ENCODE results near the gene POMT1. TPM values are rescaled to one million over a fixed set of nuclear protein-coding genes. Genes with fewer than 3 reads are reported as not detected.

The POMT1 gene
- total RNA-seq, 1 experiment from 2014 or later = 34.1 TPM

GRCh38 chr9:131459056-131459455 lies 43.7 kb upstream of the POMT1 start:
- no peaks in the 10 kb centered on the region for H3K4me1 Mint-ChIP-seq
- no peak overlapping the region for H3K14ac ChIP-seq (ENCODE audit: insufficient read depth, low read length)
- no peak for TF ChIP-seq CTCF (conservative IDR thresholded peaks at IDR 0.05)
- no peak overlapping the region for H2BK15ac ChIP-seq (ENCODE audit: low read depth, low read length)
- no peaks in the 10 kb centered on the region for H4K20me1 ChIP-seq (ENCODE audit: control insufficient read depth, insufficient read depth, insufficient read length)
- no peak overlapping the region for H4K91ac ChIP-seq (ENCODE audit: insufficient read length, low read depth, low read length)
- no peak overlapping the region for H3K56ac ChIP-seq (ENCODE audit: insufficient read length, low read depth, low read length)
- H3K4me3 Mint-ChIP-seq = no peak overlapping the region
- H4K5ac ChIP-seq (ENCODE audit: insufficient read length, low read depth, low read length) = no peak overlapping the region
- no peaks in the 10 kb centered on the region for H3K27me3 ChIP-seq (ENCODE audit: insufficient read depth, low read length)
- no peak overlapping the region for H2BK20ac ChIP-seq (ENCODE audit: low read depth, low read length, poor library complexity, severe bottlenecking)
- H4K8ac ChIP-seq (replicated peaks; ENCODE audit: insufficient read length, low read depth, low read length) = no peak overlapping the region
- no peak overlapping the region for H3K4me2 ChIP-seq (ENCODE audit: insufficient read depth, insufficient read length, low read length)
- H3K4ac ChIP-seq (ENCODE audit: low read depth, low read length) = no peak overlapping the region
- H3K36me3 Mint-ChIP-seq (ENCODE audit: insufficient read depth in 1 of 3, low read depth in 3 of 3) = peaks cover 60 to 95% (median 92%) of the 10 kb centered on the region in 3 experiments; a peak in 6 of 7 replicates
- no peak overlapping the region for H3K9ac ChIP-seq (ENCODE audit: extremely low read depth, insufficient read length, low read length)
- H3K9me3 Mint-ChIP-seq = no peaks in the 10 kb centered on the region
- H2AFZ ChIP-seq (ENCODE audit: low read length) = no peak overlapping the region
- H3K4me1 ChIP-seq (ENCODE audit: insufficient read depth, low read length) = no peaks in the 10 kb centered on the region
- no peak overlapping the region for H3K27ac ChIP-seq (ENCODE audit: insufficient read length, low read depth, low read length)
- no peak overlapping the region for H3K23ac ChIP-seq (ENCODE audit: insufficient read length, low read depth, low read length)
- H2BK12ac ChIP-seq (ENCODE audit: insufficient read length, low read depth, low read length) = no peak overlapping the region
- H2BK120ac ChIP-seq (ENCODE audit: low read depth, low read length, poor library complexity, severe bottlenecking) = no peak overlapping the region
- H2AK5ac ChIP-seq (ENCODE audit: insufficient read length, low read length) = no peak overlapping the region
- H2BK5ac ChIP-seq (ENCODE audit: insufficient read length, low read length) = no peak overlapping the region
- no CpG with 5 or more reads among the region's 10 CpGs for WGBS (ENCODE audit: extremely low coverage, insufficient read length, low lambda C conversion rate)
- no peak overlapping the region for H3T11ph ChIP-seq (ENCODE audit: low read length)
- H3K27ac Mint-ChIP-seq = peak overlapping the region in 2 of 3 experiments; percentile 25 to 31; a peak in 4 of 7 replicates
- no peaks in the 10 kb centered on the region for H3K23me2 ChIP-seq (ENCODE audit: insufficient read length, low read depth, low read length, poor library complexity, severe bottlenecking)
- no peaks in the 10 kb centered on the region for H3K9me3 ChIP-seq (ENCODE audit: control insufficient read depth, low read depth, low read length)
- H3K79me2 ChIP-seq (ENCODE audit: insufficient read depth, low read length) = no peaks in the 10 kb centered on the region
- H3K18ac ChIP-seq (ENCODE audit: insufficient read length, low read depth, low read length) = no peak overlapping the region
- peaks cover 1% of the 10 kb centered on the region; the same call in 1 of the 2 replicates for H3K27me3 Mint-ChIP-seq (ENCODE audit: low read depth)
- DNase-seq = no peak
- H3K79me1 ChIP-seq (ENCODE audit: insufficient read depth, low read depth, low read length, poor library complexity, severe bottlenecking) = no peaks in the 10 kb centered on the region

Data from H9 (cell line).